Astrocyte (in vitro differentiated cells and primary cell): ENCODE results near the gene BMAL1. TPM values are rescaled to one million over a fixed set of nuclear protein-coding genes. Genes with fewer than 3 reads are reported as not detected.

Experiments used
- DNase-seq: peaks from one replicate; pipeline ENCODE4 v3.0.0-alpha.2; 2010; ENCODE audit warnings: low read depth
- FAIRE-seq: peaks from 2 replicates; lab custom pipeline; 2011; peaks lifted over from hg19 to GRCh38; lab: Jason Lieb, UNC
- H2AFZ ChIP-seq: 2 replicates; pipeline ENCODE4 v1.6.0; 2012; ENCODE audit warnings: low read depth, low read length, inconsistent platforms
- H3K27ac ChIP-seq: 2 replicates; pipeline ENCODE4 v1.5.1; 2011; ENCODE audit warnings: low read depth, low read length, inconsistent platforms
- H3K27me3 ChIP-seq: 2 replicates; pipeline ENCODE4 v1.6.0; 2011; ENCODE audit warnings: low read length, inconsistent platforms; ENCODE audit not compliant: insufficient read depth
- H3K36me3 ChIP-seq: 2 replicates; pipeline ENCODE4 v1.5.1; 2011; ENCODE audit warnings: low read length, inconsistent platforms; ENCODE audit not compliant: insufficient read depth
- H3K4me1 ChIP-seq: 2 replicates; pipeline ENCODE4 v1.5.1; 2011; ENCODE audit warnings: low read length, inconsistent platforms; ENCODE audit not compliant: insufficient read depth
- H3K4me2 ChIP-seq: 2 replicates; pipeline ENCODE4 v1.6.0; 2012; ENCODE audit warnings: low read length, inconsistent platforms
- H3K4me3 ChIP-seq: 2 replicates; pipeline ENCODE4 v1.5.1; 2011; ENCODE audit warnings: low read depth, mild to moderate bottlenecking, low read length, inconsistent platforms; ENCODE audit not compliant: insufficient read depth
- H3K79me2 ChIP-seq: 2 replicates; pipeline ENCODE4 v1.6.0; 2012; ENCODE audit warnings: mild to moderate bottlenecking, low read length, inconsistent platforms; ENCODE audit not compliant: insufficient read depth
- H3K9ac ChIP-seq: 2 replicates; pipeline ENCODE4 v1.6.0; 2012; ENCODE audit warnings: mild to moderate bottlenecking, low read length, inconsistent platforms
- H3K9me3 ChIP-seq: 2 replicates; pipeline ENCODE4 v1.5.1; 2012; ENCODE audit warnings: low read depth, mild to moderate bottlenecking, low read length, inconsistent platforms; ENCODE audit not compliant: insufficient read depth
- H4K20me1 ChIP-seq: 2 replicates; pipeline ENCODE4 v1.6.0; 2012; ENCODE audit warnings: low read length, inconsistent platforms; ENCODE audit not compliant: insufficient read depth
- H3K27ac Mint-ChIP-seq: one replicate; pipeline ENCODE4 v1.8.0; 2021; ENCODE audit warnings: mild to moderate bottlenecking, mixed read lengths; ENCODE audit not compliant: unreplicated experiment
- H3K27me3 Mint-ChIP-seq: one replicate; pipeline ENCODE4 v1.8.0; 2021; ENCODE audit warnings: low read depth, mixed read lengths; ENCODE audit not compliant: unreplicated experiment
- H3K36me3 Mint-ChIP-seq: one replicate; pipeline ENCODE4 v1.8.0; 2021; ENCODE audit warnings: low read depth, mixed read lengths; ENCODE audit not compliant: unreplicated experiment
- H3K4me1 Mint-ChIP-seq: one replicate; pipeline ENCODE4 v1.8.0; 2021; ENCODE audit warnings: low read depth, mixed read lengths; ENCODE audit not compliant: unreplicated experiment
- H3K4me3 Mint-ChIP-seq: one replicate; pipeline ENCODE4 v1.8.0; 2021; ENCODE audit warnings: mild to moderate bottlenecking, moderate library complexity, mixed read lengths; ENCODE audit not compliant: unreplicated experiment
- H3K9me3 Mint-ChIP-seq: one replicate; pipeline ENCODE4 v1.8.0; 2021; ENCODE audit warnings: mild to moderate bottlenecking, mixed read lengths; ENCODE audit not compliant: unreplicated experiment
- CTCF ChIP-seq: IDR thresholded peaks from 2 replicates; pipeline ENCODE4 v1.5.1; 2011; ENCODE audit warnings: low read depth, mild to moderate bottlenecking, inconsistent platforms, low read length, moderate library complexity; ENCODE audit not compliant: insufficient read depth
- EZH2 ChIP-seq: IDR thresholded peaks from 2 replicates; pipeline ENCODE4 v1.6.1; 2012; ENCODE audit warnings: mild to moderate bottlenecking, low read length, inconsistent platforms; ENCODE audit not compliant: insufficient read depth
- total RNA-seq: library from RNA; stranded (reverse); gene quantifications from 2 replicates; pipeline ENCODE4 v1.2.1, GENCODE V29; 2021

Gene BMAL1
- total RNA-seq, 1 donor from 2014 or later: 26.9 TPM

GRCh38 chr11:13423372-13423771 is 145.8 kb downstream of the BMAL1 start:
- Histone ChIP-seq H3K9me3 (no peaks in the 10 kb centered on the region), H3K27ac (no peak overlapping the region), H3K9ac (no peak overlapping the region), H2AFZ (no peak overlapping the region), H3K79me2 (peaks cover 66% of the 10 kb centered on the region), H3K36me3 (peaks cover 2% of the 10 kb centered on the region), H4K20me1 (peaks cover 20% of the 10 kb centered on the region), H3K4me2 (no peak overlapping the region), H3K27me3 (no peaks in the 10 kb centered on the region), H3K4me1 (no peaks in the 10 kb centered on the region), H3K4me3 (no peak overlapping the region)
- Mint-ChIP-seq H3K36me3 (peaks cover 7% of the 10 kb centered on the region), H3K4me3 (no peak overlapping the region), H3K9me3 (peaks cover 5% of the 10 kb centered on the region), H3K27me3 (no peaks in the 10 kb centered on the region), H3K4me1 (peaks cover 16% of the 10 kb centered on the region), H3K27ac (no peak overlapping the region)
- no peak for TF ChIP-seq CTCF
- no peak for TF ChIP-seq EZH2
- DNase-seq: no peak
- FAIRE-seq: no peak

- peaks cover 89% of the 10 kb centered on the region for H3K79me2 ChIP-seq
- Mint-ChIP-seq H3K4me1 (peaks cover 16% of the 10 kb centered on the region), H3K27ac (no peak overlapping the region), H3K27me3 (no peaks in the 10 kb centered on the region), H3K4me3 (no peak overlapping the region), H3K9me3 (peaks cover 5% of the 10 kb centered on the region), H3K36me3 (peaks cover 6% of the 10 kb centered on the region)
- H3K4me2 ChIP-seq: no peak overlapping the region
- no peak for TF ChIP-seq CTCF
- TF ChIP-seq EZH2: no peak
- no peak for DNase-seq
- peaks cover 3% of the 10 kb centered on the region for H3K36me3 ChIP-seq
- H3K4me1 ChIP-seq: no peaks in the 10 kb centered on the region
- no peaks in the 10 kb centered on the region for H3K27me3 ChIP-seq
- H3K4me3 ChIP-seq: no peak overlapping the region
- H3K27ac ChIP-seq: no peak overlapping the region
- no peak overlapping the region for H2AFZ ChIP-seq
- H3K9me3 ChIP-seq: no peaks in the 10 kb centered on the region
- no peak for FAIRE-seq
- H3K9ac ChIP-seq: no peak overlapping the region
- H4K20me1 ChIP-seq: peaks cover 20% of the 10 kb centered on the region
Observed at GRCh38 chr11:13427440-13427839, 149.8 kb downstream of the BMAL1 start.

- DNase-seq (no peak), FAIRE-seq (no peak)
- Histone ChIP-seq H3K9ac (no peak overlapping the region), H3K4me3 (no peak overlapping the region), H3K36me3 (peaks cover 3% of the 10 kb centered on the region), H3K9me3 (no peaks in the 10 kb centered on the region), H3K4me1 (no peaks in the 10 kb centered on the region), H2AFZ (no peak overlapping the region), H3K27me3 (no peaks in the 10 kb centered on the region), H3K4me2 (no peak overlapping the region), H3K79me2 (peaks cover 84% of the 10 kb centered on the region), H4K20me1 (peaks cover 14% of the 10 kb centered on the region), H3K27ac (no peak overlapping the region)
- H3K27ac Mint-ChIP-seq: no peak overlapping the region
- H3K36me3 Mint-ChIP-seq: peaks cover 6% of the 10 kb centered on the region
- H3K4me1 Mint-ChIP-seq: peaks cover 10% of the 10 kb centered on the region
- H3K9me3 Mint-ChIP-seq: peaks cover 5% of the 10 kb centered on the region
- no peak for TF ChIP-seq EZH2
- TF ChIP-seq CTCF: no peak
- no peaks in the 10 kb centered on the region for H3K27me3 Mint-ChIP-seq
- no peak overlapping the region for H3K4me3 Mint-ChIP-seq
Observed at GRCh38 chr11:13429288-13429687, 151.7 kb downstream of the BMAL1 start.
